ENCODE measurements around the gene PDS5B.
"Not testable (repeated sequence)": the region's sequence is repeated elsewhere in the genome, so short reads cannot be mapped to it uniquely, and the experiment has no call there.

The PDS5B gene

GRCh38 chr13:32545083-32545482 lies 41.2 kb upstream of the PDS5B start:
- H3K27ac ChIP-seq: no peak overlapping the region
- TF ChIP-seq ZFX (IDR thresholded peaks at IDR 0.05; ENCODE audit: borderline replicate concordance): no peak
- TF ChIP-seq CTCF (IDR thresholded peaks at IDR 0.05): no peak

- no peak overlapping the region for H3K27ac ChIP-seq
- TF ChIP-seq ZFX (IDR thresholded peaks at IDR 0.05; ENCODE audit: borderline replicate concordance) (no peak), CTCF (IDR thresholded peaks at IDR 0.05) (no peak)
These were observed 37.4 kb upstream of the PDS5B start for GRCh38 chr13:32548837-32549236.

GRCh38 chr13:32549788-32550187 lies 36.5 kb upstream of the PDS5B start:
- H3K27ac ChIP-seq: no peak overlapping the region
- no peak for TF ChIP-seq ZFX (IDR thresholded peaks at IDR 0.05; ENCODE audit: borderline replicate concordance)
- TF ChIP-seq CTCF (IDR thresholded peaks at IDR 0.05): no peak

GRCh38 chr13:32553720-32554119 lies 32.5 kb upstream of the PDS5B start:
- no peak for TF ChIP-seq ZFX (IDR thresholded peaks at IDR 0.05; ENCODE audit: borderline replicate concordance)
- TF ChIP-seq CTCF (IDR thresholded peaks at IDR 0.05): no peak
- H3K27ac ChIP-seq: no peak overlapping the region

GRCh38 chr13:32555613-32556012 lies 30.6 kb upstream of the PDS5B start:
- TF ChIP-seq CTCF (IDR thresholded peaks at IDR 0.05) (no peak), ZFX (IDR thresholded peaks at IDR 0.05; ENCODE audit: borderline replicate concordance) (no peak)
- no peak overlapping the region for H3K27ac ChIP-seq

GRCh38 chr13:32560842-32561241 lies 25.4 kb upstream of the PDS5B start:
- H3K27ac ChIP-seq: not testable (repeated sequence)

GRCh38 chr13:32575687-32576086 lies 10.6 kb upstream of the PDS5B start:
- H3K27ac ChIP-seq: not testable (repeated sequence)

- no peak overlapping the region for H3K27ac ChIP-seq
- no peak for TF ChIP-seq CTCF (IDR thresholded peaks at IDR 0.05)
- TF ChIP-seq ZFX (IDR thresholded peaks at IDR 0.05; ENCODE audit: borderline replicate concordance): no peak
These were observed 9.2 kb upstream of the PDS5B start for GRCh38 chr13:32577032-32577431.

Data from 22Rv1 (cell line).